Vagina (tissue), 2 donors: ENCODE results near the gene MAN1A1. TPM values are rescaled to one million over a fixed set of nuclear protein-coding genes. Genes with fewer than 3 reads are reported as not detected.

ENCODE experiments used
- DNase-seq, 2 donors: peaks; one replicate each; pipeline ENCODE4 v3.0.0-alpha.2; 2017; ENCODE audit errors: extremely low spot score in 2 of 2
- H3K27ac ChIP-seq: fragments of 200-600 bp; sonication (generic); one replicate; pipeline ENCODE4 v1.5.1; 2019
- H3K27me3 ChIP-seq: fragments of 200-600 bp; sonication (generic); one replicate; pipeline ENCODE4 v1.5.1; 2019
- H3K36me3 ChIP-seq, 2 donors: fragments of 200-600 bp; sonication (generic); one replicate each; pipeline ENCODE4 v1.5.1; 2017 to 2019
- H3K4me1 ChIP-seq: fragments of 200-600 bp; sonication (generic); one replicate; pipeline ENCODE4 v1.5.1; 2019
- H3K4me3 ChIP-seq, 2 donors: fragments of 200-600 bp; sonication (generic); 1 replicate in 1 of 2; 2 replicates in 1 of 2; pipeline ENCODE4 v1.5.1; 2016 to 2019
- H3K9me3 ChIP-seq: fragments of 200-600 bp; sonication (generic); one replicate; pipeline ENCODE4 v1.5.1; 2019
- CTCF ChIP-seq, 3 experiments: fragments of 450-650 bp in 2 of 3; fragments of 200-600 bp in 1 of 3; sonication (generic) in 1 of 3; IDR thresholded peaks; one replicate each; pipeline ENCODE4 v1.5.1; 2017 to 2019; ENCODE audit warnings: antibody characterized with exemption in 3 of 3, mild to moderate bottlenecking in 2 of 3, moderate library complexity in 2 of 3
- POLR2A ChIP-seq, 2 donors: fragments of 450-650 bp; IDR thresholded peaks; one replicate each; pipeline ENCODE4 v1.6.1; 2017; ENCODE audit warnings: antibody characterized with exemption in 2 of 2, mild to moderate bottlenecking in 2 of 2, moderate library complexity in 2 of 2
- POLR2AphosphoS5 ChIP-seq, 2 donors: sonication (generic); formaldehyde crosslinking; IDR thresholded peaks; one replicate each; pipeline ENCODE4 v1.9.0; 2017; ENCODE audit warnings: antibody characterized with exemption in 2 of 2, mild to moderate bottlenecking in 2 of 2, low read depth in 1 of 2; ENCODE audit not compliant: insufficient read depth in 1 of 2
- intact Hi-C: fragments of 100-400 bp; cut with DNase I; formaldehyde crosslinking; loops from one replicate; pipeline ENCODE4 v1.15.1; 2023
- total RNA-seq: library from RNA; depleted of rRNA; stranded (reverse); fragments of >200 nt; gene quantifications from one replicate; pipeline ENCODE4 v1.2.3, GENCODE V29; 2016

Gene MAN1A1
- total RNA-seq, 1 donor from 2014 or later = 71.2 TPM

GRCh38 chr6:119183457-119183856 lies 166.1 kb downstream of the MAN1A1 start:
- Histone ChIP-seq H3K36me3 (no peaks in the 10 kb centered on the region), H3K27ac (no peak overlapping the region), H3K4me1 (no peaks in the 10 kb centered on the region), H3K4me3 (no peak overlapping the region), H3K27me3 (no peaks in the 10 kb centered on the region), H3K9me3 (no peaks in the 10 kb centered on the region)
- DNase-seq = no peak
- TF ChIP-seq CTCF (IDR thresholded peaks at IDR 0.05) (no peak), POLR2AphosphoS5 (IDR thresholded peaks at IDR 0.05; ENCODE audit: insufficient read depth in 1 of 2, low read depth in 1 of 2) (no peak), POLR2A (IDR thresholded peaks at IDR 0.05) (no peak)
- intact Hi-C loops = no loop called here

- Histone ChIP-seq H3K27ac (no peak overlapping the region), H3K27me3 (no peaks in the 10 kb centered on the region), H3K9me3 (no peaks in the 10 kb centered on the region), H3K36me3 (no peaks in the 10 kb centered on the region), H3K4me1 (no peaks in the 10 kb centered on the region), H3K4me3 (no peak overlapping the region)
- intact Hi-C loops = no loop called here
- TF ChIP-seq POLR2A (IDR thresholded peaks at IDR 0.05) (no peak), CTCF (IDR thresholded peaks at IDR 0.05) (no peak), POLR2AphosphoS5 (IDR thresholded peaks at IDR 0.05; ENCODE audit: insufficient read depth in 1 of 2, low read depth in 1 of 2) (no peak)
- DNase-seq = no peak
Measured at GRCh38 chr6:119182875-119183274, 166.7 kb downstream of the MAN1A1 start.

GRCh38 chr6:119182216-119182803 lies 167.3 kb downstream of the MAN1A1 start:
- no peak overlapping the region for H3K4me3 ChIP-seq
- H3K9me3 ChIP-seq = no peaks in the 10 kb centered on the region
- no peak for DNase-seq
- no peaks in the 10 kb centered on the region for H3K27me3 ChIP-seq
- intact Hi-C loops = no loop called here
- H3K36me3 ChIP-seq = no peaks in the 10 kb centered on the region
- TF ChIP-seq POLR2AphosphoS5 (IDR thresholded peaks at IDR 0.05; ENCODE audit: insufficient read depth in 1 of 2, low read depth in 1 of 2) (no peak), CTCF (IDR thresholded peaks at IDR 0.05) (no peak), POLR2A (IDR thresholded peaks at IDR 0.05) (no peak)
- no peak overlapping the region for H3K27ac ChIP-seq
- H3K4me1 ChIP-seq = no peaks in the 10 kb centered on the region

GRCh38 chr6:119181046-119181445 lies 168.5 kb downstream of the MAN1A1 start:
- Histone ChIP-seq H3K4me3 (no peak overlapping the region), H3K9me3 (no peaks in the 10 kb centered on the region), H3K4me1 (no peaks in the 10 kb centered on the region), H3K36me3 (no peaks in the 10 kb centered on the region), H3K27ac (no peak overlapping the region), H3K27me3 (no peaks in the 10 kb centered on the region)
- no peak for DNase-seq
- intact Hi-C loops = no loop called here
- TF ChIP-seq POLR2AphosphoS5 (IDR thresholded peaks at IDR 0.05; ENCODE audit: insufficient read depth in 1 of 2, low read depth in 1 of 2) (no peak), POLR2A (IDR thresholded peaks at IDR 0.05) (no peak), CTCF (IDR thresholded peaks at IDR 0.05) (no peak)

- H3K9me3 ChIP-seq = no peaks in the 10 kb centered on the region
- no peaks in the 10 kb centered on the region for H3K27me3 ChIP-seq
- H3K27ac ChIP-seq = no peak overlapping the region
- intact Hi-C loops = no loop called here
- no peaks in the 10 kb centered on the region for H3K4me1 ChIP-seq
- H3K4me3 ChIP-seq = no peak overlapping the region
- no peak for DNase-seq
- H3K36me3 ChIP-seq = no peaks in the 10 kb centered on the region
- TF ChIP-seq POLR2AphosphoS5 (IDR thresholded peaks at IDR 0.05; ENCODE audit: insufficient read depth in 1 of 2, low read depth in 1 of 2) (no peak), POLR2A (IDR thresholded peaks at IDR 0.05) (no peak), CTCF (IDR thresholded peaks at IDR 0.05) (no peak)
Measured at GRCh38 chr6:119179842-119180241, 169.7 kb downstream of the MAN1A1 start.
